ENCODE data around the gene PTEN.

DNA sequence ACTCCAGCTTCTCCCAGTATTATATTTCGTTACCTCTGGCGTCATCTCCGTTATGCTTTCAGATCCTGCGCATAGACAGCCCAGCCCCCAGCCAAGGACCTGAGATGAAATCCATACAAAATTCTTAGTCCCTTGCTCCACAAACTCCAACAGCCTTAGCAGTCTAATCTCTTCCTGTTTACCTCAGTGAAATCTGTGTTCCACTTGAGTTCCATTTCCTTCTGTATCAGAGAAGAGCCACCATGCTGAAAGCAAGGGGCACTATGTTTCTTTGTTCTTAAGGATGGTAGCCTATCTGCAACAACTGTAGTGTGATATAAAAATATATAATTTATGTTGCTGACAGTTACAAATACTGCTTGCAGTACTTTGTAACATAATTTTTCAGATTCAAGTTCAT, 59.8 kb downstream of the PTEN start:
- TF ChIP-seq, protein P1, sequence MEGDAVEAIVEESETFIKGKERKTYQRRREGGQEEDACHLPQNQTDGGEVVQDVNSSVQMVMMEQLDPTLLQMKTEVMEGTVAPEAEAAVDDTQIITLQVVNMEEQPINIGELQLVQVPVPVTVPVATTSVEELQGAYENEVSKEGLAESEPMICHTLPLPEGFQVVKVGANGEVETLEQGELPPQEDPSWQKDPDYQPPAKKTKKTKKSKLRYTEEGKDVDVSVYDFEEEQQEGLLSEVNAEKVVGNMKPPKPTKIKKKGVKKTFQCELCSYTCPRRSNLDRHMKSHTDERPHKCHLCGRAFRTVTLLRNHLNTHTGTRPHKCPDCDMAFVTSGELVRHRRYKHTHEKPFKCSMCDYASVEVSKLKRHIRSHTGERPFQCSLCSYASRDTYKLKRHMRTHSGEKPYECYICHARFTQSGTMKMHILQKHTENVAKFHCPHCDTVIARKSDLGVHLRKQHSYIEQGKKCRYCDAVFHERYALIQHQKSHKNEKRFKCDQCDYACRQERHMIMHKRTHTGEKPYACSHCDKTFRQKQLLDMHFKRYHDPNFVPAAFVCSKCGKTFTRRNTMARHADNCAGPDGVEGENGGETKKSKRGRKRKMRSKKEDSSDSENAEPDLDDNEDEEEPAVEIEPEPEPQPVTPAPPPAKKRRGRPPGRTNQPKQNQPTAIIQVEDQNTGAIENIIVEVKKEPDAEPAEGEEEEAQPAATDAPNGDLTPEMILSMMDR (IDR thresholded peaks at IDR 0.05; ENCODE audit: low read length): no peak
- no peak for TF ChIP-seq EZH2 (IDR thresholded peaks at IDR 0.05; ENCODE audit: borderline replicate concordance, low read length)

Measured in OCI-LY1 (cell line).